Brain microvascular endothelial cell (primary cell): ENCODE data around the gene NDRG3.

Source experiments
- DNase-seq: peaks from one replicate; pipeline ENCODE4 v3.0.0-alpha.2; 2020
- H3K27ac ChIP-seq: fragments of 250-450 bp; sonication (Bioruptor Pico); 2 replicates; pipeline ENCODE4 v1.5.1; 2020; ENCODE audit warnings: mild to moderate bottlenecking, moderate library complexity
- H3K27me3 ChIP-seq: fragments of 250-450 bp; sonication (Bioruptor Pico); replicated peaks from 2 replicates; pipeline ENCODE4 v1.5.1; 2020; ENCODE audit warnings: mild to moderate bottlenecking
- H3K36me3 ChIP-seq: fragments of 250-450 bp; sonication (Bioruptor Pico); replicated peaks from 2 replicates; pipeline ENCODE4 v1.5.1; 2020; ENCODE audit warnings: mild to moderate bottlenecking
- H3K4me3 ChIP-seq: 2 replicates; pipeline ENCODE4 v1.5.1; 2011; ENCODE audit warnings: low read depth, mild to moderate bottlenecking, control low read depth, low read length, moderate library complexity
- in situ Hi-C: cut with HindIII; loops from 2 replicates; pipeline ENCODE4 v1.10.0; 2017; ENCODE audit warnings: low sequenced_read_pairs, low pct_ligation_motif_present
- TF ChIP-seq, protein P1 (sequence below): IDR thresholded peaks from 2 replicates; pipeline ENCODE4 v1.5.1; 2011; ENCODE audit warnings: low read depth, mild to moderate bottlenecking, moderate library complexity, low read length, control low read depth, inconsistent platforms; ENCODE audit errors: missing control alignments

Gene NDRG3

DNA sequence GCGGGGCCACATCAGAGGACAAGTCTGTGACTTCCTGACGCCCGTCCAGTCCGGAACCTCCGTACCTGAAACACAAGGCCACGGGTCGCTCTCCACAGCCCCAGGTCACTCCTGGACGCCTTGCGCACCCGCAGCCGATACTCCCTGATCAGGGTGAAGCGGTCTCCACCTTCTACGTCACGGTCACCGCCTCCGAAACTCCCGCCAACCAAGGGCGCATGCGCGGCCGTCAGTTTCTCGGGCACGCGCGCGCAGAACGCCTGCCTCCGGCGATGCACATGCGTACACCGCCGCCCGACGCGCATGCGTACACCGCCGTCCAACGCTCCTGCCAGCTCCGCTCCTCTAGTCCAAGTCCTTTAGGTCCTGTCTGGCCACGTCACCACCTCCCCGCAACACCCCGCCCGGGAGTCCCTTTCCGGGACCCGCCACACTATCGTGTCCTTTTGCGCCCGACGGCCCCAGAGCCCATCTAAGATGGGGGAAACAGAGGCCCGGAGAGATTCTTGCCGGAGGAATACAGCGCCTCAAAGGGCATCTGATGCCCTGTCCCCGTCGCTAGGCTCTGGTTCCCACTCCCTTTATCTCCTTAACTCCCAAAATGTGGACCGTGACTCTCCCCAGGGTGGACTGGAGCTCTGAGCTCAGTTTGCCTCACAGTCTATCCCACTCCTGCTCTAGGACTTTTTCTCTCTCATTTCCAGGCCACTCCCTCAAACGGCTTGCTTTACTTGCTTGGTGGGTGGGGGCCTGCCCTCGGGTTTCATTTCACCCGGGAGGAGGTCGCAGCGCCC is 27.9 kb upstream of the NDRG3 start, which contains the start of gene DSN1:
TSS of gene DSN1 (minus strand) at position 167 of the 794 bp plus-strand sequence. CDS start 2,305 bp downstream, outside the sequence.
- Histone ChIP-seq H3K27me3 (no peaks in the 10 kb centered on the region), H3K4me3 (peak within 1 kb of the TSS; percentile 93), H3K36me3 (no peaks in the 10 kb centered on the region), H3K27ac (peak within 1 kb of the TSS; percentile 91)
- TF ChIP-seq, protein P1, sequence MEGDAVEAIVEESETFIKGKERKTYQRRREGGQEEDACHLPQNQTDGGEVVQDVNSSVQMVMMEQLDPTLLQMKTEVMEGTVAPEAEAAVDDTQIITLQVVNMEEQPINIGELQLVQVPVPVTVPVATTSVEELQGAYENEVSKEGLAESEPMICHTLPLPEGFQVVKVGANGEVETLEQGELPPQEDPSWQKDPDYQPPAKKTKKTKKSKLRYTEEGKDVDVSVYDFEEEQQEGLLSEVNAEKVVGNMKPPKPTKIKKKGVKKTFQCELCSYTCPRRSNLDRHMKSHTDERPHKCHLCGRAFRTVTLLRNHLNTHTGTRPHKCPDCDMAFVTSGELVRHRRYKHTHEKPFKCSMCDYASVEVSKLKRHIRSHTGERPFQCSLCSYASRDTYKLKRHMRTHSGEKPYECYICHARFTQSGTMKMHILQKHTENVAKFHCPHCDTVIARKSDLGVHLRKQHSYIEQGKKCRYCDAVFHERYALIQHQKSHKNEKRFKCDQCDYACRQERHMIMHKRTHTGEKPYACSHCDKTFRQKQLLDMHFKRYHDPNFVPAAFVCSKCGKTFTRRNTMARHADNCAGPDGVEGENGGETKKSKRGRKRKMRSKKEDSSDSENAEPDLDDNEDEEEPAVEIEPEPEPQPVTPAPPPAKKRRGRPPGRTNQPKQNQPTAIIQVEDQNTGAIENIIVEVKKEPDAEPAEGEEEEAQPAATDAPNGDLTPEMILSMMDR, result no peak
- peak; percentile 97 for DNase-seq
- in situ Hi-C loops, result no loop called here

DNA sequence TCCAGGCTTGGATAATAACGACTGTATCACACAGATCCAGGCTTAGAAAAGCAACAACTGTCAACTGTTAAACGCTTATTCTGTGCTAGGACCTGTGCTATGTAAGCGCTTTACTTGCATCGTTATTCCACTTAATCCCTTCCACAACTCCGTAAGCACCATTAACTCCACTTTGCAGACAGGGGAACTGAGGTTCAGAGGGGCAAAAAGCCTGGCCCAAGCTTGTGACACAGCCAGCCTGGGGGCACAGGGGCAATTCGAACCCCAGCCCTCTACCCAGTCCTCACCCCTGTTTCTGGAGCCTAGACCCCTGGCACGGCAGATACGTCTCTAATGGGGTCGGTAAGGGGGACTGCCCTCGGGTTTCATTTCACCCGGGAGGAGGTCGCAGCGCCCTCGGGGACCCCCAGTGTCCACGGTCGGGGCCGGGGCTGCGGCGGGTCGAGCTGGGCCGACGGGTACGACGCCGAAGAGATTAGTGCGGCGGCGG is 27.3 kb upstream of the NDRG3 start:
- DNase-seq, result no peak
- in situ Hi-C loops, result no loop called here
- TF ChIP-seq, protein P1, result no peak
- Histone ChIP-seq H3K36me3 (no peaks in the 10 kb centered on the region), H3K27ac (no peak overlapping the region), H3K4me3 (peak overlapping the region; percentile 93), H3K27me3 (no peaks in the 10 kb centered on the region)

- in situ Hi-C loops, result no loop called here
- Histone ChIP-seq H3K27me3 (no peaks in the 10 kb centered on the region), H3K36me3 (no peaks in the 10 kb centered on the region), H3K27ac (no peak overlapping the region), H3K4me3 (no peak overlapping the region)
- TF ChIP-seq, protein P1, result no peak
- no peak for DNase-seq
These were observed 24.8 kb upstream of the NDRG3 start for GRCh38 chr20:36770680-36771079.

DNA sequence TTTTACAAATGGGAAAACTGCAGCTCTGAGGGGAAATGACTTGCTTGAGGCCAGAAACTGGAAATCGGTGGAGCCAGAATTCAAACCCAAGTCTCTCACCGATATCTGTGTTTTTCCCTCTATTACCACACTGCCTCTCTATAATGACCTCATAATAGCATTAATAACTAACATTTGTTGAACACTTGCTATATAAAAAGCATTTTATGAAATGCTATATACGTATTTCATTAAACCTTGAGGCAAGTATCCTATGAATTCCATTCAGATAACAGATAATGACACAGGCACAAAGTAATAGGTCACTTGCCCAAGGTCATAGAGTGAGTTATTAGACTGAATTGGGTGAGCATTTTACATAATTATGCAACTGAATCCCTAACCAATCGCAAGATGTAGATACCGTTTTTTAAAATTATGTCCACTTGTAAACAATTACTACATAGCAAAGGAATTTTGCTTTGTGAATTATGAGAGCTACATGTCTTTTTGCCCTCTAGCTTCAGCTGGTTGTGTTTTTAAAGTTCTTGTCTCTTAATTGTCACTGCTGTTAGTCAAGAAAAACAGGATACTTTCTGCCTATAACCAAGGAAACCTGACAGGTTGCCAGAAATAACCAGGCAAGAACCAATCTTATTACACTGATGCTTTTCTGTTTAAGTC is 23.0 kb upstream of the NDRG3 start:
- DNase-seq, result no peak
- Histone ChIP-seq H3K27me3 (no peaks in the 10 kb centered on the region), H3K4me3 (no peak overlapping the region), H3K27ac (no peak overlapping the region), H3K36me3 (no peaks in the 10 kb centered on the region)
- TF ChIP-seq, protein P1, result no peak
- in situ Hi-C loops, result no loop called here

GRCh38 chr20:36761125-36761524 is 15.2 kb upstream of the NDRG3 start:
- Histone ChIP-seq H3K27ac (no peak overlapping the region), H3K36me3 (peaks cover 2% of the 10 kb centered on the region), H3K27me3 (no peaks in the 10 kb centered on the region), H3K4me3 (no peak overlapping the region)
- DNase-seq, result no peak
- TF ChIP-seq, protein P1, result no peak
- in situ Hi-C loops, result no loop called here
